Activated CD8-positive, alpha-beta T cell treated with anti-CD3 and anti-CD28 coated beads for 36 hours (primary cell): ENCODE measurements around the gene HIF1A. TPM values are rescaled to one million over a fixed set of nuclear protein-coding genes. Genes with fewer than 3 reads are reported as not detected.
A peak's percentile ranks its signal among the peaks of the same experiment; 100 is the strongest.

ENCODE experiments used
- ATAC-seq: fragments of 200-7000 bp; cut with Tn5 transposase; one replicate; pipeline ENCODE4 v1.10.0; 2021; ENCODE audit warnings: mild to moderate bottlenecking, moderate library complexity
- CTCF ChIA-PET: fragments of 350-600 bp; sonication (Branson Sonifier 250); formaldehyde crosslinking; loops from one replicate; lab custom pipeline; 2021; ENCODE audit warnings: antibody characterized with exemption; lab: Charles Lee
- POLR2A ChIA-PET: fragments of 350-600 bp; sonication (Branson Sonifier 250); formaldehyde crosslinking; loops from one replicate; lab custom pipeline; 2021; ENCODE audit warnings: antibody characterized with exemption; lab: Charles Lee
- DNase-seq: peaks from one replicate; pipeline ENCODE4 v3.0.0-alpha.2; 2020
- H3K27ac Mint-ChIP-seq: one replicate; pipeline ENCODE4 v1.8.0; 2021; ENCODE audit warnings: mild to moderate bottlenecking, mixed read lengths
- H3K27me3 Mint-ChIP-seq: one replicate; pipeline ENCODE4 v1.8.0; 2021; ENCODE audit warnings: mixed read lengths
- H3K36me3 Mint-ChIP-seq: one replicate; pipeline ENCODE4 v1.8.0; 2021; ENCODE audit warnings: low read depth, mixed read lengths
- H3K4me1 Mint-ChIP-seq: one replicate; pipeline ENCODE4 v1.8.0; 2021; ENCODE audit warnings: low read depth, mixed read lengths
- H3K4me3 Mint-ChIP-seq: one replicate; pipeline ENCODE4 v1.8.0; 2021; ENCODE audit warnings: mild to moderate bottlenecking, moderate library complexity, mixed read lengths
- H3K9me3 Mint-ChIP-seq: one replicate; pipeline ENCODE4 v1.8.0; 2021; ENCODE audit warnings: mixed read lengths
- CTCF ChIP-seq: fragments of 200-600 bp; IDR thresholded peaks from one replicate; pipeline ENCODE4 v1.8.0; 2022; ENCODE audit warnings: antibody characterized with exemption, mild to moderate bottlenecking
- intact Hi-C: fragments of 100-400 bp; cut with micrococcal nuclease; formaldehyde crosslinking; loops from one replicate; pipeline ENCODE4 v1.10.0; 2022
- total RNA-seq, 2 experiments: library from RNA; stranded (reverse); gene quantifications; one replicate each; pipeline ENCODE4 v1.2.3, GENCODE V29; 2021

The HIF1A gene
- total RNA-seq, 2 experiments from 2014 or later = 133 to 140 TPM

DNA sequence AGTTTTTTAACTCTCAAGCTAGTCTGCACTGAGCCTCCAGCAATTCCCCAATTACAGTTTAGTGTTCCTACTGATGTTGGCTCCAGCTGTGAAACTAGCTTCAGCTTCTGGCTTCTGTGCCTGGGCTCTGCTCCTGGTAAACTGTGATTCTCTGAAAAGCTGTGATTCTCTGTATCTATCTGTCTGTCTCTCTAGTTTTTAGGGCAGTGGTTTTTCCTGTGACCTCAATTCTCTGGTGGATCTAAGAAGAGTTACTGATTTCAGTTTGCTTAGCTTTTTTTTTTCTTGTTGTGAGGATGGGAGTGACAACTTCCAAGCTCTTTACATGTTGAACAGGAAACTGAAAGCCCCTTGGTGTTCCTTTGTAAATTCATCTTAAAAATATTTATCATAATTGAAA, 3.8 kb upstream of the HIF1A start:
- Mint-ChIP-seq H3K4me1 (peaks cover 33% of the 10 kb centered on the region), H3K27me3 (peaks cover 1% of the 10 kb centered on the region), H3K9me3 (peaks cover 3% of the 10 kb centered on the region), H3K4me3 (peak overlapping the region; percentile 48), H3K27ac (peak overlapping the region; percentile 73), H3K36me3 (peaks cover 5% of the 10 kb centered on the region)
- intact Hi-C loops = loop anchor here (10.0 kb wide), 3 partner anchors 97 to 367 kb away; partner anchors contain the start of gene PRKCH
- DNase-seq (no peak), ATAC-seq (no peak)
- ChIA-PET CTCF (interaction anchor here (0.6 to 1.3 kb wide), 8 partner anchors 9 to 125 kb away, joined by 3 to 6 read pairs (median 3); no protein-coding TSS in a partner anchor), POLR2A (interaction anchor here (0.8 to 1.9 kb wide), 5 partner anchors 11 to 280 kb away, joined by 3 to 9 read pairs (median 3); no protein-coding TSS in a partner anchor)
- no peak for TF ChIP-seq CTCF

- TF ChIP-seq CTCF = no peak
- ATAC-seq (no peak), DNase-seq (no peak)
- no peak overlapping the region for H3K27ac Mint-ChIP-seq
- CTCF ChIA-PET = interaction anchor here (0.7 to 1.7 kb wide), 6 partner anchors 26 to 181 kb away, joined by 3 to 4 read pairs (median 3); no protein-coding TSS in a partner anchor
- peaks cover 2% of the 10 kb centered on the region for H3K9me3 Mint-ChIP-seq
- H3K36me3 Mint-ChIP-seq = peaks cover 30% of the 10 kb centered on the region
- H3K4me3 Mint-ChIP-seq = peak overlapping the region; percentile 98
- POLR2A ChIA-PET = interaction anchor here (0.8 to 2.5 kb wide), 7 partner anchors 23 to 214 kb away, joined by 3 to 8 read pairs (median 5); no protein-coding TSS in a partner anchor
- H3K27me3 Mint-ChIP-seq = peaks cover 1% of the 10 kb centered on the region
- intact Hi-C loops = loop anchor here (10.0 kb wide), 3 partner anchors 99 to 369 kb away; partner anchors contain the start of gene PRKCH
- H3K4me1 Mint-ChIP-seq = peaks cover 39% of the 10 kb centered on the region
Measured at GRCh38 chr14:61694039-61694438, 1.3 kb upstream of the HIF1A start.

DNA sequence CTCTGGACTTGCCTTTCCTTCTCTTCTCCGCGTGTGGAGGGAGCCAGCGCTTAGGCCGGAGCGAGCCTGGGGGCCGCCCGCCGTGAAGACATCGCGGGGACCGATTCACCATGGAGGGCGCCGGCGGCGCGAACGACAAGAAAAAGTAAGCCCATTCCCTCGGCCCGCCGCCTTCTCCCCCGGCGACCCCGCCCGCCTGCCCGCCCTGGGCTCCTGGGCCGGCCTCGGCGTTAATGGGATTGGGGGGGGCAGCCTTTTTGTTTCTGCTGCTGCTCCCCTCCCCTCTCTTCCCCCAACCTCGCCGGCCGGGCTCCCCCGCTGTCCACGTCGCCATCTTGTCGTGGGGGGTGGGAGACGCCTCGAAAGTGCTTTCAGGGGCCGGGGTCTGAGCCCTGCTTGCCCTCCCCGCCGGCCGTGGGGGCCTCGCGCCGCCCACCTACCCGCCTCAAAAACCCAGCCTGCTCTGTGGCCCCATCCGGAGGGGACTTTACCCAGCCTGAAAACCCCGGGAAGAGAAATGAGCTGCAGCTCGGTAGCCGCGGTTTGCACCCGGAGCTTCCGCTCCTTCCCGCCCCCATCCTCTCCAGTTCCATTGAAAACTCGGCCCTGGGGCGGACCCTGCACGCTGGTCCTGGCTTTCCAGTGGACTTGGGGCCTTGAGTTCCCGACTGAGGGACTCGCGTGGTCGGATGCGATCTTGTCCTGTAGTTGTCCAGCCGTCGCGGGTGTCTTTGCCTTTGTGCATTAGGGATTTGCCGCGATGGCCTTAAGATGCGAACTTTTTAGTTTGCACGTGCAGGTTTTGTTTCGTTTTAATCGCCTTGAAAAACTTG, 598 bp downstream of the HIF1A start:
- ATAC-seq = peak; percentile 17
- CTCF ChIA-PET = interaction anchor here (1.0 to 1.4 kb wide), 3 partner anchors 13 to 239 kb away, joined by 3 to 4 read pairs (median 3); no protein-coding TSS in a partner anchor
- intact Hi-C loops = loop anchor here (1.0 to 10.0 kb wide), 5 partner anchors 34 to 371 kb away; partner anchors contain the start of gene PRKCH
- POLR2A ChIA-PET = interaction anchor here (0.6 to 2.0 kb wide), 18 partner anchors 10 to 306 kb away, joined by 3 to 16 read pairs (median 4); no protein-coding TSS in a partner anchor
- DNase-seq = peak; percentile 71
- Mint-ChIP-seq H3K9me3 (no peaks in the 10 kb centered on the region), H3K27ac (peak overlapping the region; percentile 96), H3K4me3 (peak overlapping the region; percentile 98), H3K4me1 (peaks cover 47% of the 10 kb centered on the region), H3K36me3 (peaks cover 46% of the 10 kb centered on the region), H3K27me3 (peaks cover 1% of the 10 kb centered on the region)
- no peak for TF ChIP-seq CTCF

DNA sequence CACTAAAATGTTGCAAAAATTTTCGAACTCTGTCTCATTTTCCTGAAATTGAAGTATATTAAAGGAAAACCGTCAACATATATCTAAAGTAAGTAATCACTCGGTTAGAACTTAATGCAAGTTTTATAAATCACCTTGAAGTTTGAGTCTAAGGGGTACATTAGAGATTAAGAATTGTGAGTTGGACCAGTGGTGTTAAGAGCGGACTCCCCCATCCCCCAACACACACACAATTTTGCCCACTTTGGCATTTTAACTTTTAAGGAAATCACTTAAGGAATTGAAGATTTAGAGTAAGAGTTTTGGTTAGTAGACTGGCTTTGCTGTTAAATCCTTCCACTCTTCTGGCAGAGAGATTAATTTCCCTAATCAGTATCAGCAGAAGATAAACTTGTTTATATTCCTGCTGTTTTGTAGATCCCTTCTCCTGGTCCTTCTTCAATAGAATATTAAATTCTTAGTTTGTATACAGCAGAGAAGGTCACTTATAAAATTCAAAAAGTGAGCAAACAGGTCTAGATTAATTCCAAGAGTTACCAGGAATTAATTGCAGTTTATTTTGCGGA, 1.5 kb downstream of the HIF1A start:
- ATAC-seq (no peak), DNase-seq (no peak)
- peaks cover 49% of the 10 kb centered on the region for H3K36me3 Mint-ChIP-seq
- peaks cover 42% of the 10 kb centered on the region for H3K4me1 Mint-ChIP-seq
- H3K27me3 Mint-ChIP-seq = peaks cover 1% of the 10 kb centered on the region
- TF ChIP-seq CTCF = no peak
- peak overlapping the region; percentile 96 for H3K27ac Mint-ChIP-seq
- H3K9me3 Mint-ChIP-seq = no peaks in the 10 kb centered on the region
- POLR2A ChIA-PET = interaction anchor here (0.8 to 1.6 kb wide), 6 partner anchors 10 to 30 kb away, joined by 3 to 8 read pairs (median 3); no protein-coding TSS in a partner anchor
- intact Hi-C loops = loop anchor here (1.0 to 10.0 kb wide), 5 partner anchors 35 to 372 kb away; partner anchors contain the start of gene PRKCH
- peak overlapping the region; percentile 98 for H3K4me3 Mint-ChIP-seq
- CTCF ChIA-PET = interaction anchor here (0.7 to 1.9 kb wide), 7 partner anchors 12 to 400 kb away, joined by 3 to 6 read pairs (median 3); no protein-coding TSS in a partner anchor
